HG03558 (cell line): ENCODE measurements around the gene PMEL.
"Not testable (repeated sequence)": the region's sequence is repeated elsewhere in the genome, so short reads cannot be mapped to it uniquely, and the experiment has no call there.

Experiments
- ATAC-seq: cut with Tn5 transposase; IDR thresholded peaks from one replicate; pipeline ENCODE4 v1.9.1; 2021; ENCODE audit warnings: moderate number of reproducible peaks; ENCODE audit not compliant: unreplicated experiment; ENCODE audit errors: extremely low read depth

Gene PMEL

GRCh38 chr12:55965941-55966407, at the start of gene PMEL:
Gene PMEL, minus strand, starts transcription at chr12:55966042. Its CDS starts 31 bp downstream, at chr12:55966011.
- ATAC-seq: no peak

DNA sequence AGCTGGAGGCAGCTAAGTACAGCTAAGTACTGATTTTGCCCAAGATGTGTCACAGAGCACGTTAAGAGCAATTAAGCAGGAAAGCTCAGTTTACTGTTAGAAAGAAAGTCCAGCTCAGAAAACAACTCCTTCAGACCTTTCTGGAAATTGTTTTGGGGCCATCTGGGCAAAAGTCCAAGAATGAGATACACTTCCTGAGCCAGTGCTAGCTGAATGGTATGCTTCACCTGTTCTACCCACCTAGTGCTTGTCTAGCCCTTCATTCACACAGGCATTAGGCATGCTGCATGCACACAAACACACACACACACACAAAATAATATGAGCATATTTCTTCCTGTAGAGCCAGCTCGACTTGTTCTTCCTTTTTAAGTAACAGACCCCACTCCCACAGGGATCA, 48.4 kb upstream of the PMEL start:
- no peak for ATAC-seq

- no peak for ATAC-seq
Observed at GRCh38 chr12:56013482-56013881, 47.6 kb upstream of the PMEL start.

- ATAC-seq: no peak
Observed at GRCh38 chr12:56011509-56012090, 45.8 kb upstream of the PMEL start.

- ATAC-seq: no peak
Observed at GRCh38 chr12:56010111-56010570, 44.3 kb upstream of the PMEL start.

- ATAC-seq: no peak
Observed at GRCh38 chr12:56007564-56008559, 42.0 kb upstream of the PMEL start.

GRCh38 chr12:56004211-56004610, 38.4 kb upstream of the PMEL start:
- ATAC-seq: no peak

GRCh38 chr12:56003376-56003775, 37.5 kb upstream of the PMEL start:
- ATAC-seq: not testable (repeated sequence)

DNA sequence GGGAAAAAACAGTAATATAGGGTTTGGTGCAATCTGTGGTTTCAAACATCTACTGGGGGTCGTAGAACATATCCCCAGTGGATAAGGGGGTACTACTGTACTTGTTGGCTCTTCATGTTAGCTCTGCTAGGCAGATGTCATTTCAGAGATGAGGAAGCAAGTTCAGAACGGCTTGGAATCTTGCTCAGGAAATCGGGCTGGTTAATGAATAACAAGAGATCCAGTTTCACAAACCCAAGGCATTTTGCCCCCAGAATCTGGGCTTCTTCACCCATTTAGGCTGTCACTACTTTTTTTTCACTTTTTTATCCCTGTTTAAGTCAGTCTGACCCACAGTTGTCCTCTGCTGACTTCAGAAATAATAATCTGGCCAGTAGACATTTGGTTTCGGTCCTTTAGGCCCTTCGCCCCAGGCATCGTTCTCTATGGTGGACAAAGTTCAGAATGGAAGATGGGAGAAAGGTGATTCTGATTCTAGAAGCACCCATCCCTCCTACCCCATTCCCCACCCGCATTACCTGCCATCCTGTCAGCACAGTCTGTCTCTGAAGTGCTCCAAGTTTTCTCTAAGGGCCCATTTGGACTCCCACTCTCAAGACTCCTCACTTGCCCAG, 35.8 kb upstream of the PMEL start:
- no peak for ATAC-seq

GRCh38 chr12:55999999-56000540, 34.2 kb upstream of the PMEL start:
- ATAC-seq: not testable (repeated sequence)

- ATAC-seq: not testable (repeated sequence)
Observed at GRCh38 chr12:55999522-55999921, 33.7 kb upstream of the PMEL start.

GRCh38 chr12:55997535-55997859, 31.7 kb upstream of the PMEL start:
- no peak for ATAC-seq

DNA sequence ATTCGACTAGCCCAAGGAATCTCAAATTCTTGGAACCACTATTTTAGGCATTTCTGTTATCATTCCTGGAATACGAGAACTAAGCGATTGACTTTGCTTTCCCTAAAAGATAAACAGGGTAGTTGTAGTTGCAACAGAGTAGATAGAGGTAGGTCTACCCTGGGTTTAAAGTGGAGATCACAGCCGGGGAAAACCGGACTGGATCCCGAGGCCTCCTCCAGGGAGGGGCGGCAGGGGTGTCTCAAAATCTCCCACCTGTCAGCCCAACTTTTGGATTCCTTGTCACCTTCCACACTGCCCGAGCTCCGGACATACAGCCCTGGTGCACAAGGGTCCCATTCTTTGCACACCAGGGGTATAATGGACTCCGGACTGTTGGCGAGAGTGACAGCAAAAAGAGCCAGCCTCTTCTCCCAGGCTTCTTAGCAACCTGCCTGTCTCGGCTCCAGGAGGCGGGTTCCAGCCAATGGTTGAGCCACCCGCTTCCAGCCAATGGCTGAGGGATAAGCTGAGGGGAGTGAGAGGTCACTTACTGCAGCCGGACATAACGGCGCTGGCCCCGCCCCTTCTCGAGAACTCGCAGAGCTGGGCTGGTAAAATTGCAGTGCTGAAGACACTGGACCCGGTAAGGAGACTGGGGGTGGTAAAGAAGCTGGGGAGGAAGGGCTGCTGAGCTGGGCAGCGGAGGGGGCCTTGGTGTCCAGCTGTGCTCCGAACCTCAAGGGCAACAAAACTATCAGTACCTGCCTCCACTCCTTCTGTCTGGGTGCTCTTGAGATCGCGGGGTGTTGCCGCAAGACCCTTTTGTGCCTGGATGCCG, 31.1 kb upstream of the PMEL start, which contains the start of gene SUOX:
Gene SUOX, plus strand, starts transcription at position 562 of the 820 bp plus-strand sequence. CDS start 4,946 bp downstream, outside the sequence.
- ATAC-seq: peak; percentile 90

- no peak for ATAC-seq
Observed at GRCh38 chr12:55996201-55996714, 30.4 kb upstream of the PMEL start.

- ATAC-seq: no peak
Observed at GRCh38 chr12:55995366-55995765, 29.5 kb upstream of the PMEL start.

DNA sequence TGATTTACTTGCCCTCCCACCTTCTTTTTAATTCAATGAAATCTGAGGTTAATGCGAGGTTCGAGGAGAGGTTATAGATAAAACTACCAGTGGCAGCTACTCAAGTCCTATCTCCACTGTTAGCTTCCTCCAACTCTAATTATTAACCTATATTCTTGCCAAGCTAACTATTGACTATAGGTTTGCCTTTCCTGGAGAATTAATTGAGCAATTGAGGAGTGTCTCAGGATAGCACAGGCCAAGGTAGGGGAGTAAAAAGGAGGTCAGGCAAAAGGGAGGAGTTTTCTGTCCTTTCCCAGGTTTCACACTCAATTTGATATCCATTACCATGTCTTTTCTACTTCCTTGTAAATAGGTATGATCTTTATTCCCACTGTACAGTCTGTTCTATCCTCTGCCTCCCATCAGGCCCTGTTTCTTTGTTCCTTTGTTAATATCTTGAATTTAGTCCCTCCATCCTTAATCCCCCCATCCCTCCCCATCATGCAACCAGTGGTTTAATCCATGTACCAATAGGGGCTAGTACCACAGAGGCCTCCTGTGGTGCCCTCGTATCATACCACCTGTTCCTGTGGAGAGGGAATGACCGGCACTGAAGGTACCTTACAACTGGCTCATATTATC, 27.5 kb upstream of the PMEL start:
- ATAC-seq: no peak

- no peak for ATAC-seq
Observed at GRCh38 chr12:55991110-55991509, 25.3 kb upstream of the PMEL start.

GRCh38 chr12:55985976-55986375, 20.1 kb upstream of the PMEL start:
- ATAC-seq: not testable (repeated sequence)

GRCh38 chr12:55985341-55985740, 19.5 kb upstream of the PMEL start:
- ATAC-seq: no peak
